GM19452 (cell line): ENCODE results near the gene OCA2.
A peak's percentile ranks its signal among the peaks of the same experiment; 100 is the strongest.

Experiments
- ATAC-seq: cut with Tn5 transposase; IDR thresholded peaks from one replicate; pipeline ENCODE4 v1.9.1; 2021; ENCODE audit not compliant: unreplicated experiment

OCA2 gene

DNA sequence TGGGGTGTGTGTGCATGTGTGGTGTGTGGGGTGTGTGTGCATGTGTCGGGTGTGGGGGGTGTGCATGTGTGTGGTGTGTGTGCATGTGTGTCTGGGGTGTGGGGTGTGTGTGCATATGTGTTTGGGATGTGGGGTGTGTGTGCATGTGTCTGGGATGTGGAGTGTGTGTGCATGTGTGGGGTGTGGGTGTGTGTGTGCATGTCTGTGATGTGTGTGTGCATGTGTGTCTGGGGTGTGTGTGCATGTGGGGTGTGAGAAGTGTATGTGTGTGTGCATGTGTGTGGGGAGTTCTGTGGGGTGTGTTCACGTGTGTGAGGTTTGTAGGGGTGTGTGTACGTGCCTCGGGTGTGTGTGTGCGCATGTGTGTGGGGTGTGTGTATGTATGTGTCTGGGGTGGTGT, 6.7 kb upstream of the OCA2 start:
- ATAC-seq: no peak

- no peak for ATAC-seq
These were observed 6.2 kb upstream of the OCA2 start for GRCh38 chr15:28105224-28105791.

- ATAC-seq: no peak
These were observed 5.2 kb upstream of the OCA2 start for GRCh38 chr15:28104326-28104725.

GRCh38 chr15:28103831-28104230, 4.7 kb upstream of the OCA2 start:
- no peak for ATAC-seq

DNA sequence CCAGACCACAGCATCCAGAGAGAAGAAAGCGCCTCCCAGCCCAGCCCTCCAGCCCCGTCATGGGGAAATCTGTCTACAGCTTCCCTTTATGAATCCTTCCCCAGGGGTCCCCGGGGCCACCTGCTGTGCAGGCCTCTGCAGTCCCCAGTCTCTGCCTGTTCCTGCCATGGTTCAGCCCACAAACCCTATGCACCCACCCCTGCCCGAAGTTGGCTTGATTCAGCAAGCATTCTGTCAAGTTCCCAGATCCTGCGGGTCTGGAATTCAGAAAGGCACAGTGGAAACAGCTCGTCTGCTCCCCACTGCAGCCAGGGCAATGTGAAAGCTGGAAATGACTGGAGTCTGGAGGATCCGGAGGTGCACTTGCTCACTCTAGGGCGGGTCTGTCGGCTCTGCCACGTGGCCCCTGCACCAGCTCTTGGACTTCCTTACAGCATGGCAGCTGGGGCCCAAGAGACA, 2.9 kb upstream of the OCA2 start:
- no peak for ATAC-seq

DNA sequence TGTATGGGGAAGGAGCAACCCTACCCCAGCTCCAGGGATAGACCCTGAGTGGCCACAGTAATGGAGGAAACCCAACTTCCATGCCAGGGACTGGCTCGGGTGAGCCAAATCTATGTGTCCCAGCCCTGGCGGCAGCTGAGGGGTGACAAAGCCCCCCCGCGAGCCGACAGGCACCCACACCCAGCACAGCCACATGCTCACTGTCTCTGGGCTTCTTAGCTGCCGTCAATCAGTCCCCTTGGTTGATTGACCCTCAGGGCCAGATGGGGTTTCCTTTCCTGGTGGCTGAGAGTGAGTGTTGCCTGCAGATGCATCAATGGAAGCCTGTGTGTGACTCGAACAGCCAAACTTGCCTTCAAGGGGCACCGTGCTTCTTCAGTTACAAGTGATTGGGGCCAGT, 2.1 kb upstream of the OCA2 start:
- no peak for ATAC-seq

DNA sequence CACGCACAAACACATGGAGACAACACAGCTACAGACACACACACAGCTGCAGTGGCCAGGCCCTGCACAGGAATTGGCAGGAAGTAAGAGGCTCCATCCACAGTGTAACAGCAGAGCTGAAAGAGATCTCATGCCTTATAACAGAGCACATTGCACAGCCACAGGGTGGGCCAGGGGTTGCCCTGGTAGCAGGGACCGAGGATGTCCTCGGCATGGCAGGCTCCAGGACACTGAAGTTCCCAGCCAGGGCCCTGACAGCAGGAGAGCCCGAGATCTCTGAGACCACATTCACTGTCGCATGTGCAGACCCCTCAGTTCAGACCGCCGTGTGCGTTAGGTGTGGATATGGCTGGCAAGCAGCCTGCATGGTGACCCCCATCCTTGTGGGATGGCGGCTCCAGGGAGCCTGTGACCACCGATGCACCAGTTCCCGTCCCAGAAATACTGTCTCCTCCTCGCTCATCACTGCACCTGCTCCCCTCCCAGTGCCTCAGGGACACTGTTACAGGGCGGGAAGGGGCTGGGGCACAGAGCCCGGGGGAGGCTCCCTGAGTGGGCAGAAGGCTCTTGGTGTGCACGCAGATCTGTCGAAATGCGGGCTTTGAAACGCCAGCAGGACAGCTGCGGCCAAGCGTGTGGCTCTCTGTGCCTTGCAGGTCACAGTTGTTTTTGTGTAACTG, 1.5 kb upstream of the OCA2 start:
- no peak for ATAC-seq

- ATAC-seq: no peak
These were observed 533 bp upstream of the OCA2 start for GRCh38 chr15:28099555-28100140.

GRCh38 chr15:28098360-28098765, 752 bp downstream of the OCA2 start:
- ATAC-seq: no peak

- no peak for ATAC-seq
These were observed 1.3 kb downstream of the OCA2 start for GRCh38 chr15:28097656-28098359.

DNA sequence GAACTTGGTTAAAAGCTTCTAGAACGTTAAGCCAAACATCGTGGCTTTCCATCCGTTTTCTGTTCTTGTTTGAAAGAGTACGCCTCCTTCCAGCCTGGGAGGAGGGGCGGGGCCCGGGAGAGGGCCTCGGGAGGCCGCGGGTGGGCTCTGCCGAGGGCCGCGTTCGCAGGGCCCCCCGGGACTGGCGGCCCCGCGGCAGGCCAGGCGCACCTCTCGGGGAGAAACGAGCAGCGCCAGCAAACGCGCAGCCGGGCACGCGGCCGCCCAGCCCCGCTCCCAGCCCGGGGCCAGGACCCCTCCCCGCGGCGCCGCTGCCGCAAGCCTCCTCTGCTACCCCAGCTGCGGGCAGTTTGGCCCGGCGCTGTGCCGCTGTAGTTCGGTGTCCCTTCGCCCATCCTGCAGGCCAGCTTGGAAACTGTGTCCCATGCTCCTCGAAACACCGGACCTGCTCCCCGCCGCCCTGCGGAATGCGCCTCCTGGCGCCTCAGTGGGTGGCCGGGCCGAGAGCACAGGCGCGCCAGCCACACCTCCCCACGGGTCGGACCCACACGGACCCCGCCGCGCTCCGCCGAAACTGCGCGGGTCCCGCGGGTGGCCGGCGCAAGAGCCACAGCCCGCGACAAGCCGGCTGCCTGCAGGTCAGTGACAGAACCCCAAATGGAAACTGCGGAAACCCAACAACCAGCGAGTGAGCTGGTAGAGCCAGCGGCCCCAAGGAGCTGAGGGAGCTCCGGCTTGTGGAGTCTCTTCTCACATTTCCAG, 2.3 kb downstream of the OCA2 start:
- ATAC-seq: no peak

- ATAC-seq: no peak
These were observed 2.8 kb downstream of the OCA2 start for GRCh38 chr15:28096411-28096669.

DNA sequence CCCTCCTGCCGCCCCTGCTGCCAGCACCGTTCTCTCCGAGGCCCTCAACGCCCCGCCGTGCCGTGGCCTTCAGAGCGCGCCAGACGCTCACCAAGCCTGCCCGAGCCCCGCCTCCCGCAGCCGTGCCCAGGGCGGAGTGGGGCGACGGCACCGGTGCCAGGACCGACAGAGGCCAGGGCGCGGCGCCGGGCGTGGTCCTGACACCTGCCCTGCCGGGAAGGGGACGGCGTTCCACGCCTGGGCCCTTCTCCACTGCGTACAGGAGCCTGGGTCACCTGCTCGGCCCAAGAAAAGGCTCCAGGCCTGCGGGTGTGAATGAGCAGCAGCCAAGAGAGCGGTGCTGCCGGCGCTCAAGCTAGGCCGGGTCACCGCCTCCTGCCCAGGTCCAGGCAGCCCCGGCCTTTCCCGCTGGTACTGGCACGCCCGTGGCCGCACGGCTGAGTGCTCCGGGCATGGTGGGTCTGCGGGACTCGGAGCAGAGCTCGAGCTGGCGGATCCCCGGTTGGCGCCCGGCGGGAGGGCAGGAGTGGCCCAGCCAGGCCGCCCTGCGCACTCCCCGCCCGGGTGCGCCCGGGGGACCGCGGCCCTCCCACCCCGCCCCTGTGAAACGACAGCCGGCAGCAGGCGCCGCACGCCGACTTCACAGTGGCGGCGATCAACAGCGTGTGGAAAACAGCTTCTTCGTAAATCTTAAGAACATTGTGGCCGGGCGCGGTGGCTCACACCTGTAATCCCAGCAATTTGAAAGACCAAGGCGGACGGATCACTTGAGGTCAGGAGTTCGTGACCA, 4.2 kb downstream of the OCA2 start:
- no peak for ATAC-seq

- ATAC-seq: no peak
These were observed 5.2 kb downstream of the OCA2 start for GRCh38 chr15:28093752-28094535.

DNA sequence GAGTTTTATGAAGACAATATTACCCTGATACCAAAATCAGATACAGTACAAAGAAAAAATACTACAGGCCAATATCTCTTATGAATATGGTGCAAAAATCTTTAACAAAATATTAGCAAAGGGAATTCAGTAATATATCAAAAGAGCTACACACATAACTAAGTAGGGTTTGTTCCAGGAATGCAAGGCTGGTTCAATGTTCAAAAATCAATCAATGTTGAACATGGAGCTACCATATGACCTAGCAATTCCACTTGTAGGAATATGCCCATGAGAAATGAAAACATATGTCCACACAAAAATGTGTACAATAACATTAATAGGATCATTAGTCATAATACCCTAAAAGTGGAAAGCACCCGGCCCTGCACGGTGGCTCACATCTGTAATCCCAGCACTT, 7.8 kb downstream of the OCA2 start:
- ATAC-seq: no peak

GRCh38 chr15:28086175-28086703, 12.9 kb downstream of the OCA2 start:
- peak; percentile 98 for ATAC-seq

- ATAC-seq: no peak
These were observed 13.5 kb downstream of the OCA2 start for GRCh38 chr15:28085489-28086174.

DNA sequence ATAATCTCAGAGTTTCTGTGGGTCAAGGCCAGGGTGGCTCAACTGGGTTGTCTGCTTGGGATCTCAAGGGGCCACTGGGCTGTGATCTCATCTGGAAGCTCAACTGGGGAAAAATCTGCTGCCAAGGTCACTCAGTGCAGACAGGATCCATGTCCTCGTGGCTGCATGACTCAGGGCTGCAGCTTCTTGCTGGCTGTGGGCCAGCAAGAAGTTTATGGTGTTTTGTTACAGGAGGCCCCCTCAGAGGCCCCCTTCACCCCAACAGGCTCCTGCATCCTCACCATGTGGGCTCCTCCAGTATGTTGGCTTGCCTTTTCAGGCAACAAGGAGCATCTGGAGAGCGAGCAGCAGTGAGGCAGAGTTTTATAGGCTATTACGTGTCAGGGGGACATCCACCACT, 14.6 kb downstream of the OCA2 start:
- no peak for ATAC-seq
